NB4 (cell line): ENCODE results near the gene CYP2S1.

Experiments used
- MYC ChIP-seq: IDR thresholded peaks from 2 replicates; pipeline ENCODE4 v1.6.1; 2011; ENCODE audit warnings: low read depth, low read length
- POLR2A ChIP-seq: IDR thresholded peaks from 2 replicates; pipeline ENCODE4 v1.6.1; 2011; ENCODE audit warnings: mild to moderate bottlenecking; ENCODE audit not compliant: insufficient read length; ENCODE audit errors: extremely low read depth
- TF ChIP-seq, protein P1 (sequence below): IDR thresholded peaks from one replicate; pipeline ENCODE4 v1.5.1; 2012; ENCODE audit warnings: low read depth, low read length
- TF ChIP-seq, protein P2 (sequence below): IDR thresholded peaks from 2 replicates; pipeline ENCODE4 v1.6.1; 2011; ENCODE audit warnings: low read depth, low read length

DNA sequence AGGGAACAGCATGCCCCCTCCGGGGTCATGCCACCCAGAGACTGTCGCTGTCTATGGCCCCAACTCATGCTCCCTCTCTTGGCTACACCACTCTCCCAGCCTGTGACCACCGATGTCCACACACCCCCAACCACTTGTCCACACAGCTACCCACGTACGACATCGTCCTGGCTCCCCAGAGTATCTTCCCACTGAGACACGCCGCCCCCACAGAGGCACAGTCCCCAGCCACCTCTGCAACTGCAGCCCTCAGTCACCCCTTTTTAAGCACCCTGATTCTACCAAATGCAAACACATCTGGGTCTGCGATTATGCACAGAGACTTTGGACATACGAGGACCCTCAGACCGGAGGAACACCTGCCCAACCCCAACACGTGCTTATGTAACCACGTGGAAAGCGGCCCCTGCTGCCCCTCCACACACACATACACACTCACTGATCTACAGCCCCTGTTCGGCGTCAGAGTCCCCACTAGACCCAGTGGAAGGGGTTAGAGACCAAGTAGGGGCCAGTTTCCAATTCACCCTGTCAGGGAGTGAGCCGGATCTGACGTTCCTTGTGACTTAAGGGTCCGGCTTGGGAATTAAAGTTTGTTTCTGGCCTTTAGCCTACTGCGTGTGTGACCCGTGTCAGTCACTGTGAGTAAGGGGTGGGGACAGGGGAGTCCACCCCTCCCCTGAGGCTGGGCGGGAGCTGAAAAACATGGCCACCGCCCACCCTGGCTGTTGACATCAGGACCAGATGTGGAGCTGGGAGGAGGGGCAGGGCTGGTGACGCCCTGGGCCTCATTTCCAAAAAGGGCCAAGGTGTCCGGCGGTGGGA, 14.1 kb downstream of the CYP2S1 start:
- TF ChIP-seq, protein P1, sequence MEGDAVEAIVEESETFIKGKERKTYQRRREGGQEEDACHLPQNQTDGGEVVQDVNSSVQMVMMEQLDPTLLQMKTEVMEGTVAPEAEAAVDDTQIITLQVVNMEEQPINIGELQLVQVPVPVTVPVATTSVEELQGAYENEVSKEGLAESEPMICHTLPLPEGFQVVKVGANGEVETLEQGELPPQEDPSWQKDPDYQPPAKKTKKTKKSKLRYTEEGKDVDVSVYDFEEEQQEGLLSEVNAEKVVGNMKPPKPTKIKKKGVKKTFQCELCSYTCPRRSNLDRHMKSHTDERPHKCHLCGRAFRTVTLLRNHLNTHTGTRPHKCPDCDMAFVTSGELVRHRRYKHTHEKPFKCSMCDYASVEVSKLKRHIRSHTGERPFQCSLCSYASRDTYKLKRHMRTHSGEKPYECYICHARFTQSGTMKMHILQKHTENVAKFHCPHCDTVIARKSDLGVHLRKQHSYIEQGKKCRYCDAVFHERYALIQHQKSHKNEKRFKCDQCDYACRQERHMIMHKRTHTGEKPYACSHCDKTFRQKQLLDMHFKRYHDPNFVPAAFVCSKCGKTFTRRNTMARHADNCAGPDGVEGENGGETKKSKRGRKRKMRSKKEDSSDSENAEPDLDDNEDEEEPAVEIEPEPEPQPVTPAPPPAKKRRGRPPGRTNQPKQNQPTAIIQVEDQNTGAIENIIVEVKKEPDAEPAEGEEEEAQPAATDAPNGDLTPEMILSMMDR, result no peak
- TF ChIP-seq POLR2A, result no peak
- TF ChIP-seq, protein P2, sequence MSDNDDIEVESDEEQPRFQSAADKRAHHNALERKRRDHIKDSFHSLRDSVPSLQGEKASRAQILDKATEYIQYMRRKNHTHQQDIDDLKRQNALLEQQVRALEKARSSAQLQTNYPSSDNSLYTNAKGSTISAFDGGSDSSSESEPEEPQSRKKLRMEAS, result no peak
- no peak for TF ChIP-seq MYC
